CD4-positive, alpha-beta T cell treated with Interleukin-17A for 4 hours (primary cell): ENCODE data around the gene AVPR1B.
"Not testable (repeated sequence)": the region's sequence is repeated elsewhere in the genome, so short reads cannot be mapped to it uniquely, and the experiment has no call there.

Experiments
- DNase-seq: peaks from one replicate; pipeline ENCODE4 v3.0.0-alpha.2; 2020; ENCODE audit warnings: mixed read lengths

AVPR1B gene

GRCh38 chr1:206080026-206080820 lies 37.0 kb downstream of the AVPR1B start:
- no peak for DNase-seq

- no peak for DNase-seq
Observed at GRCh38 chr1:206079135-206079534, 38.1 kb downstream of the AVPR1B start.

- no peak for DNase-seq
Observed at GRCh38 chr1:206075786-206076755, 41.1 kb downstream of the AVPR1B start.

GRCh38 chr1:206074839-206075238 lies 42.3 kb downstream of the AVPR1B start:
- DNase-seq = no peak

GRCh38 chr1:206070627-206071304 lies 46.4 kb downstream of the AVPR1B start:
- DNase-seq = no peak

GRCh38 chr1:206068314-206068713 lies 48.9 kb downstream of the AVPR1B start:
- DNase-seq = no peak

GRCh38 chr1:206067486-206068227 lies 49.5 kb downstream of the AVPR1B start:
- no peak for DNase-seq

- no peak for DNase-seq
Observed at GRCh38 chr1:206066479-206067171, 50.6 kb downstream of the AVPR1B start.

GRCh38 chr1:206065547-206066145 lies 51.5 kb downstream of the AVPR1B start:
- DNase-seq = no peak

- not testable (repeated sequence) for DNase-seq
Observed at GRCh38 chr1:206064501-206064900, 52.7 kb downstream of the AVPR1B start.

GRCh38 chr1:206064001-206064400 lies 53.2 kb downstream of the AVPR1B start:
- not testable (repeated sequence) for DNase-seq

GRCh38 chr1:206062464-206062863 lies 54.7 kb downstream of the AVPR1B start:
- no peak for DNase-seq

- no peak for DNase-seq
Observed at GRCh38 chr1:206060844-206061243, 56.3 kb downstream of the AVPR1B start.
